ENCODE data around the gene SYT1.

The SYT1 gene

GRCh38 chr12:79411791-79412190 lies 547.2 kb downstream of the SYT1 start (continued):
- no peak for TF ChIP-seq PRDM2 (tag by site-specific recombination; IDR thresholded peaks at IDR 0.05; ENCODE audit: borderline replicate concordance)
- TF ChIP-seq ZNF221 (tag by site-specific recombination; IDR thresholded peaks at IDR 0.05; ENCODE audit: borderline replicate concordance), result no peak

- H3K4me3 ChIP-seq (ENCODE audit: low read depth, low read length), result no peak overlapping the region
These were observed 549.2 kb downstream of the SYT1 start for GRCh38 chr12:79413796-79414195.

More at GRCh38 chr12:79413796-79414195, 549.2 kb downstream of the SYT1 start:
- POLR2A ChIA-PET, result no interaction called here
- Histone ChIP-seq H3K4me1 (ENCODE audit: control insufficient read depth, insufficient read depth, low read length) (0 out of 2 replicates have a peak, but pooled peaks cover 2% of the 10 kb centered on the region), H3K27ac (ENCODE audit: extremely low read depth, low read depth, low read length) (no peak overlapping the region), H3K36me3 (ENCODE audit: control insufficient read depth in 2 of 2, insufficient read depth in 1 of 2, low read length in 2 of 2) (no peaks in the 10 kb centered on the region), H3K9me3 (ENCODE audit: control insufficient read depth, insufficient read depth, low read depth, low read length) (no peaks in the 10 kb centered on the region)
- CTCF ChIA-PET, result interaction anchor here (0.7 to 1.0 kb wide), 5 partner anchors 9 to 629 kb away, joined by 3 to 4 read pairs (median 3); no protein-coding TSS in a partner anchor
- TF ChIP-seq ZBTB44 (tag by site-specific recombination; IDR thresholded peaks at IDR 0.05), result no peak
- TF ChIP-seq ZNF561 (tag by site-specific recombination; IDR thresholded peaks at IDR 0.05; ENCODE audit: borderline replicate concordance), result no peak
- TF ChIP-seq ZBTB1 (tag by site-specific recombination; IDR thresholded peaks at IDR 0.05), result no peak
- no peak for TF ChIP-seq GLIS1 (tag by site-specific recombination; IDR thresholded peaks at IDR 0.05)
- no peak for TF ChIP-seq SP3 (tag by site-specific recombination; IDR thresholded peaks at IDR 0.05)
- TF ChIP-seq ZNF426 (tag by site-specific recombination; IDR thresholded peaks at IDR 0.05), result no peak
- no peak for TF ChIP-seq ZSCAN16 (tag by site-specific recombination; IDR thresholded peaks at IDR 0.05)
- no peak for TF ChIP-seq HOXA7 (CRISPR knock-in tag; IDR thresholded peaks at IDR 0.05; ENCODE audit: borderline replicate concordance)
- TF ChIP-seq ZNF18 (tag by site-specific recombination; IDR thresholded peaks at IDR 0.05), result no peak
- no peak for TF ChIP-seq KLF16 (tag by site-specific recombination; IDR thresholded peaks at IDR 0.05)
- TF ChIP-seq PRDM10 (tag by site-specific recombination; IDR thresholded peaks at IDR 0.05), result no peak
- TF ChIP-seq HIC1 (tag by site-specific recombination; IDR thresholded peaks at IDR 0.05), result no peak
- TF ChIP-seq ZNF654 (tag by site-specific recombination; IDR thresholded peaks at IDR 0.05; ENCODE audit: low read depth), result no peak
- TF ChIP-seq ZNF747 (tag by site-specific recombination; IDR thresholded peaks at IDR 0.05), result no peak
- no peak for TF ChIP-seq ZNF660 (tag by site-specific recombination; IDR thresholded peaks at IDR 0.05)
- no peak for TF ChIP-seq MZF1 (tag by site-specific recombination; IDR thresholded peaks at IDR 0.05; ENCODE audit: borderline replicate concordance)

Data from HEK293 (cell line).